ENCODE results near the gene PDE1A. TPM values are rescaled to one million over a fixed set of nuclear protein-coding genes. Genes with fewer than 3 reads are reported as not detected.

PDE1A gene
- total RNA-seq, 3 donors from 2014 or later, result 4.3 to 7.9 (median 5.6) TPM

- DNase-seq (ENCODE audit: low spot score in 2 of 2), result no peak
- H3K27me3 ChIP-seq, result no peaks in the 10 kb centered on the region
- peaks cover 0 to 4% of the 10 kb centered on the region in 2 donors for H3K4me1 ChIP-seq
- intact Hi-C loops (cut with DNase I; ENCODE audit: low total_unique reads), result no loop called here
- H3K4me3 ChIP-seq, result no peak overlapping the region
- no peaks in the 10 kb centered on the region for H3K9me3 ChIP-seq
- H3K27ac ChIP-seq, result no peak overlapping the region
- H3K36me3 ChIP-seq, result no peaks in the 10 kb centered on the region
- TF ChIP-seq CTCF (IDR thresholded peaks at IDR 0.05), result no peak
- TF ChIP-seq POLR2AphosphoS5 (IDR thresholded peaks at IDR 0.05), result no peak
- no peak for TF ChIP-seq POLR2A (IDR thresholded peaks at IDR 0.05)
Measured at GRCh38 chr2:182368996-182369395, 57.8 kb downstream of the PDE1A start.

GRCh38 chr2:182368446-182368845 is 58.4 kb downstream of the PDE1A start:
- DNase-seq (ENCODE audit: low spot score in 2 of 2), result no peak
- intact Hi-C loops (cut with DNase I; ENCODE audit: low total_unique reads), result no loop called here
- H3K9me3 ChIP-seq, result no peaks in the 10 kb centered on the region
- TF ChIP-seq POLR2A (IDR thresholded peaks at IDR 0.05), result no peak
- no peak for TF ChIP-seq POLR2AphosphoS5 (IDR thresholded peaks at IDR 0.05)
- TF ChIP-seq CTCF (IDR thresholded peaks at IDR 0.05), result no peak
- H3K27ac ChIP-seq, result no peak overlapping the region
- H3K4me3 ChIP-seq, result no peak overlapping the region
- H3K4me1 ChIP-seq, result peaks cover 0 to 4% of the 10 kb centered on the region in 2 donors
- no peaks in the 10 kb centered on the region for H3K36me3 ChIP-seq
- H3K27me3 ChIP-seq, result no peaks in the 10 kb centered on the region

GRCh38 chr2:182367401-182367800 is 59.4 kb downstream of the PDE1A start:
- no peaks in the 10 kb centered on the region for H3K9me3 ChIP-seq
- no peaks in the 10 kb centered on the region for H3K4me1 ChIP-seq
- TF ChIP-seq POLR2AphosphoS5 (IDR thresholded peaks at IDR 0.05) (no peak), POLR2A (IDR thresholded peaks at IDR 0.05) (no peak), CTCF (IDR thresholded peaks at IDR 0.05) (no peak)
- H3K27ac ChIP-seq, result no peak overlapping the region
- no peaks in the 10 kb centered on the region for H3K36me3 ChIP-seq
- DNase-seq (ENCODE audit: low spot score in 2 of 2), result no peak
- no peaks in the 10 kb centered on the region for H3K27me3 ChIP-seq
- no peak overlapping the region for H3K4me3 ChIP-seq
- intact Hi-C loops (cut with DNase I; ENCODE audit: low total_unique reads), result no loop called here

- intact Hi-C loops (cut with DNase I; ENCODE audit: low total_unique reads), result no loop called here
- H3K4me3 ChIP-seq, result no peak overlapping the region
- H3K9me3 ChIP-seq, result no peaks in the 10 kb centered on the region
- no peaks in the 10 kb centered on the region for H3K36me3 ChIP-seq
- DNase-seq (ENCODE audit: low spot score in 2 of 2), result no peak
- no peaks in the 10 kb centered on the region for H3K4me1 ChIP-seq
- TF ChIP-seq POLR2A (IDR thresholded peaks at IDR 0.05) (no peak), CTCF (IDR thresholded peaks at IDR 0.05) (no peak), POLR2AphosphoS5 (IDR thresholded peaks at IDR 0.05) (no peak)
- H3K27ac ChIP-seq, result no peak overlapping the region
- no peaks in the 10 kb centered on the region for H3K27me3 ChIP-seq
Measured at GRCh38 chr2:182366628-182367027, 60.2 kb downstream of the PDE1A start.

GRCh38 chr2:182365855-182366254 is 61.0 kb downstream of the PDE1A start:
- H3K36me3 ChIP-seq, result no peaks in the 10 kb centered on the region
- H3K27ac ChIP-seq, result peak overlapping the region in 1 of 2 donors; percentile 56
- H3K4me3 ChIP-seq, result no peak overlapping the region
- TF ChIP-seq POLR2AphosphoS5 (IDR thresholded peaks at IDR 0.05) (no peak), POLR2A (IDR thresholded peaks at IDR 0.05) (no peak), CTCF (IDR thresholded peaks at IDR 0.05) (no peak)
- no peaks in the 10 kb centered on the region for H3K9me3 ChIP-seq
- no peaks in the 10 kb centered on the region for H3K27me3 ChIP-seq
- no peaks in the 10 kb centered on the region for H3K4me1 ChIP-seq
- no peak for DNase-seq (ENCODE audit: low spot score in 2 of 2)
- intact Hi-C loops (cut with DNase I; ENCODE audit: low total_unique reads), result no loop called here

Measured in breast epithelium (tissue), 4 donors.